Measurements from ENCODE around the gene VPS51.

DNA sequence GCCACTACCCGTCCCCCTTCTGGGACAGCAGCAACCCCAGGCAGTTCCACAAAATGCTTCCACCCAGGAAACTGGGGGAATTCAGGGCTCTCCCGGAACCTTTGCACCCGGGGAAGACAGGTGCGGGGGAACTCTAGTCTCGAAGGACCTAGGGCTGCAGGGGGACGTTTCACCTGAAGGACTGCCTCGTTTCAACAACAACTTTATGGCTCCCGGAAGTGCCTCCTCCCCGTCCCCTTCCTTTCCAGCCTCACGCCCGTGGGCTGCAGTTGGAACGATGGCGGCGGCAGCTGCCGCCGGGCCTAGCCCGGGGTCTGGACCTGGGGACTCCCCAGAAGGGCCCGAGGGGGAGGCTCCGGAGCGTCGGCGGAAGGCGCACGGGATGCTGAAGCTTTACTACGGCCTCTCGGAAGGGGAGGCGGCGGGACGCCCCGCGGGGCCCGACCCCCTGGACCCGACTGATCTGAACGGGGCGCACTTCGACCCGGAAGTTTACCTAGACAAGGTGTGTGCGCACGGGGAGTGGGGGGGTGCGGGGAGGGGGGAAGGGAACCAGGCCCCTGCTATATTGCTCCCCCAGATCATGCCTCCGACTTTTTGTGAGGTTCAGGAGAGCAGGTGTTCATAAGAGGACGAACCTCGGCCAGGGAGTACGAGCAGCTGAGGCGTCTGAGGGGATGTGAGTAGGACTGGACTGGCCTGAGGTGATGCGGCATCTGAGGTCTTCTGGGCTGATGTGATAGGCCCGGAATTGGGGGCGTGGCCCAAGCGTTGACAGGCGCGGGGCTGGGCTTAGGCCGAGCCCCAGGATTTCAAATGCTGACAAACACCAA, at the start of gene VPS51:
- no peak for TF ChIP-seq RAD21 (IDR thresholded peaks at IDR 0.05; ENCODE audit: low read length)
- TF ChIP-seq, protein P1, sequence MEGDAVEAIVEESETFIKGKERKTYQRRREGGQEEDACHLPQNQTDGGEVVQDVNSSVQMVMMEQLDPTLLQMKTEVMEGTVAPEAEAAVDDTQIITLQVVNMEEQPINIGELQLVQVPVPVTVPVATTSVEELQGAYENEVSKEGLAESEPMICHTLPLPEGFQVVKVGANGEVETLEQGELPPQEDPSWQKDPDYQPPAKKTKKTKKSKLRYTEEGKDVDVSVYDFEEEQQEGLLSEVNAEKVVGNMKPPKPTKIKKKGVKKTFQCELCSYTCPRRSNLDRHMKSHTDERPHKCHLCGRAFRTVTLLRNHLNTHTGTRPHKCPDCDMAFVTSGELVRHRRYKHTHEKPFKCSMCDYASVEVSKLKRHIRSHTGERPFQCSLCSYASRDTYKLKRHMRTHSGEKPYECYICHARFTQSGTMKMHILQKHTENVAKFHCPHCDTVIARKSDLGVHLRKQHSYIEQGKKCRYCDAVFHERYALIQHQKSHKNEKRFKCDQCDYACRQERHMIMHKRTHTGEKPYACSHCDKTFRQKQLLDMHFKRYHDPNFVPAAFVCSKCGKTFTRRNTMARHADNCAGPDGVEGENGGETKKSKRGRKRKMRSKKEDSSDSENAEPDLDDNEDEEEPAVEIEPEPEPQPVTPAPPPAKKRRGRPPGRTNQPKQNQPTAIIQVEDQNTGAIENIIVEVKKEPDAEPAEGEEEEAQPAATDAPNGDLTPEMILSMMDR (conservative IDR thresholded peaks at IDR 0.05; ENCODE audit: low read depth, low read length): no peak
- TF ChIP-seq, protein P2, sequence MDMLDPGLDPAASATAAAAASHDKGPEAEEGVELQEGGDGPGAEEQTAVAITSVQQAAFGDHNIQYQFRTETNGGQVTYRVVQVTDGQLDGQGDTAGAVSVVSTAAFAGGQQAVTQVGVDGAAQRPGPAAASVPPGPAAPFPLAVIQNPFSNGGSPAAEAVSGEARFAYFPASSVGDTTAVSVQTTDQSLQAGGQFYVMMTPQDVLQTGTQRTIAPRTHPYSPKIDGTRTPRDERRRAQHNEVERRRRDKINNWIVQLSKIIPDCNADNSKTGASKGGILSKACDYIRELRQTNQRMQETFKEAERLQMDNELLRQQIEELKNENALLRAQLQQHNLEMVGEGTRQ (IDR thresholded peaks at IDR 0.05; ENCODE audit: low read depth, low read length): peak; percentile 39; the same call in 1 of the 2 replicates
- TF ChIP-seq POLR2A (IDR thresholded peaks at IDR 0.05; ENCODE audit: low read depth, low read length): peak; percentile 97

Measured in IMR-90 (cell line).